ENCODE results near the gene YARS1.

DNA sequence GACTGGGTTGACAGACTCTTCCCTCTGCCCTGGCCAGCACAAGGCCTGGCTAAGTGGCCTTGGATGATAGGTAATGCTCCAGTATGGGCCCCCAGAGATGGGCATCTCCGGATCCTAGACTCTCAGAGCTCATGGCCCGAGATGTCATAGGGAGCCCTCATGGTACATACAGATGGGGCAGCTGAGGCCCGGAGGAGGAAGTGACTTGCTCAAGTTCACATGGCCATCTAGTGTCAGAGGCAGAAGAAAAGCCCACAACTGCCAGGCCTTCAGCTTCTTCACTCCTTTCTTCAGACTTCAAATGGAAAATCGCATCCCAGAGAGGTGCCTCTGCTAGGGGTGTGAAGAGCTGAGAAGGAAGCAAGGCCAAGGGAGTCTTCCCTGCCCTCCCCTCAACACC is 67.8 kb downstream of the YARS1 start:
- TF ChIP-seq, protein P1, sequence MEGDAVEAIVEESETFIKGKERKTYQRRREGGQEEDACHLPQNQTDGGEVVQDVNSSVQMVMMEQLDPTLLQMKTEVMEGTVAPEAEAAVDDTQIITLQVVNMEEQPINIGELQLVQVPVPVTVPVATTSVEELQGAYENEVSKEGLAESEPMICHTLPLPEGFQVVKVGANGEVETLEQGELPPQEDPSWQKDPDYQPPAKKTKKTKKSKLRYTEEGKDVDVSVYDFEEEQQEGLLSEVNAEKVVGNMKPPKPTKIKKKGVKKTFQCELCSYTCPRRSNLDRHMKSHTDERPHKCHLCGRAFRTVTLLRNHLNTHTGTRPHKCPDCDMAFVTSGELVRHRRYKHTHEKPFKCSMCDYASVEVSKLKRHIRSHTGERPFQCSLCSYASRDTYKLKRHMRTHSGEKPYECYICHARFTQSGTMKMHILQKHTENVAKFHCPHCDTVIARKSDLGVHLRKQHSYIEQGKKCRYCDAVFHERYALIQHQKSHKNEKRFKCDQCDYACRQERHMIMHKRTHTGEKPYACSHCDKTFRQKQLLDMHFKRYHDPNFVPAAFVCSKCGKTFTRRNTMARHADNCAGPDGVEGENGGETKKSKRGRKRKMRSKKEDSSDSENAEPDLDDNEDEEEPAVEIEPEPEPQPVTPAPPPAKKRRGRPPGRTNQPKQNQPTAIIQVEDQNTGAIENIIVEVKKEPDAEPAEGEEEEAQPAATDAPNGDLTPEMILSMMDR (conservative IDR thresholded peaks at IDR 0.05; ENCODE audit: low read depth, low read length): no peak
- TF ChIP-seq EZH2 (IDR thresholded peaks at IDR 0.05; ENCODE audit: borderline replicate concordance, low read depth, low read length, poor library complexity, severe bottlenecking): no peak

Data from A673 (cell line).